ENCODE data around the gene NAV2. TPM values are rescaled to one million over a fixed set of nuclear protein-coding genes. Genes with fewer than 3 reads are reported as not detected.

Gene NAV2
- polyA plus RNA-seq, 1 donor (not counting 4 experiments of a cell fraction or from before 2014, with no cell fraction given), result 4.0 TPM

DNA sequence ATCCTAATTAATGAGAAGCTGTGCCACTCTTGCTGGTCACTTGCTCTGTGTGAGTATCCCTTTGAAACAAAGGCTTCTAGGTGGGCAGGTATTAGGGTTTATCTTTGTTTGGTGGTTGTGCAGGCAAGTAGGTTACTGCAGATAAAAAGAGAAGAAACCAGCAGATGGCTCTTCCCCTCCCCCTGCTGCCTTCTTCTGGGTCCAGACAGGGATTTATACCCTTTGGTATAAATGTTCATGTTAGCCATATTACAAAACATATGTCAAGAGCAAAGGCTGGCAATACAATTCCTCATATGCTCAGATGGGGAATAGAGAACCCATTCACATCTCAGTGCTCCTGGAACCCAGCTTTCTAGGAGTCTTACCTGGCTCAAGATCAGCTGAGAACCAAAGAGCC lies 109.9 kb downstream of the NAV2 start:
- DNase-seq (ENCODE audit: low read depth, low spot score) (no peak), FAIRE-seq (no peak)
- dilution Hi-C loops (cut with MboI; ENCODE audit: extremely low pct_ligation_motif_present, low sequenced_read_pairs), result no loop called here
- Histone ChIP-seq H3K4me2 (ENCODE audit: control insufficient read depth, extremely low read depth, insufficient read depth, low read depth, low read length) (no peak overlapping the region), H3K9me3 (ENCODE audit: control insufficient read depth, low read depth, low read length) (no peaks in the 10 kb centered on the region), H3K27me3 (ENCODE audit: control insufficient read depth, extremely low read depth, insufficient read depth, low read length) (peaks cover 4% of the 10 kb centered on the region), H3K79me2 (ENCODE audit: control insufficient read depth, insufficient read depth, low read length) (no peaks in the 10 kb centered on the region), H3K4me3 (ENCODE audit: control insufficient read depth in 2 of 3, extremely low read depth in 1 of 3, insufficient read depth in 2 of 3, low read depth in 1 of 3, low read length in 3 of 3) (no peak overlapping the region), H3K9ac (ENCODE audit: control insufficient read depth, extremely low read depth, insufficient read depth, low read length) (no peak overlapping the region), H3K9me1 (ENCODE audit: control insufficient read depth, extremely low read depth, insufficient read depth, low read length) (no peaks in the 10 kb centered on the region), H3K36me3 (ENCODE audit: control insufficient read depth in 2 of 2, extremely low read depth in 1 of 2, insufficient read depth in 2 of 2, low read length in 2 of 2) (no peaks in the 10 kb centered on the region), H2AFZ (ENCODE audit: control insufficient read depth, low read length) (no peak overlapping the region), H4K20me1 (ENCODE audit: control insufficient read depth, extremely low read depth, insufficient read depth, low read length) (no peaks in the 10 kb centered on the region), H3K4me1 (ENCODE audit: control insufficient read depth, extremely low read depth, insufficient read depth, low read length) (no peaks in the 10 kb centered on the region), H3K27ac (ENCODE audit: control insufficient read depth, insufficient read depth, low read length) (no peak overlapping the region)
- TF ChIP-seq EZH2 (IDR thresholded peaks at IDR 0.05; ENCODE audit: low read length), result no peak
- TF ChIP-seq, protein P1, sequence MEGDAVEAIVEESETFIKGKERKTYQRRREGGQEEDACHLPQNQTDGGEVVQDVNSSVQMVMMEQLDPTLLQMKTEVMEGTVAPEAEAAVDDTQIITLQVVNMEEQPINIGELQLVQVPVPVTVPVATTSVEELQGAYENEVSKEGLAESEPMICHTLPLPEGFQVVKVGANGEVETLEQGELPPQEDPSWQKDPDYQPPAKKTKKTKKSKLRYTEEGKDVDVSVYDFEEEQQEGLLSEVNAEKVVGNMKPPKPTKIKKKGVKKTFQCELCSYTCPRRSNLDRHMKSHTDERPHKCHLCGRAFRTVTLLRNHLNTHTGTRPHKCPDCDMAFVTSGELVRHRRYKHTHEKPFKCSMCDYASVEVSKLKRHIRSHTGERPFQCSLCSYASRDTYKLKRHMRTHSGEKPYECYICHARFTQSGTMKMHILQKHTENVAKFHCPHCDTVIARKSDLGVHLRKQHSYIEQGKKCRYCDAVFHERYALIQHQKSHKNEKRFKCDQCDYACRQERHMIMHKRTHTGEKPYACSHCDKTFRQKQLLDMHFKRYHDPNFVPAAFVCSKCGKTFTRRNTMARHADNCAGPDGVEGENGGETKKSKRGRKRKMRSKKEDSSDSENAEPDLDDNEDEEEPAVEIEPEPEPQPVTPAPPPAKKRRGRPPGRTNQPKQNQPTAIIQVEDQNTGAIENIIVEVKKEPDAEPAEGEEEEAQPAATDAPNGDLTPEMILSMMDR (optimal IDR thresholded peaks at IDR 0.05 in 1 of 3, IDR thresholded peaks at IDR 0.05 in 1 of 3, conservative IDR thresholded peaks at IDR 0.05 in 1 of 3; ENCODE audit: extremely low read depth in 1 of 3, insufficient read depth in 2 of 3, low read length in 3 of 3), result no peak

DNA sequence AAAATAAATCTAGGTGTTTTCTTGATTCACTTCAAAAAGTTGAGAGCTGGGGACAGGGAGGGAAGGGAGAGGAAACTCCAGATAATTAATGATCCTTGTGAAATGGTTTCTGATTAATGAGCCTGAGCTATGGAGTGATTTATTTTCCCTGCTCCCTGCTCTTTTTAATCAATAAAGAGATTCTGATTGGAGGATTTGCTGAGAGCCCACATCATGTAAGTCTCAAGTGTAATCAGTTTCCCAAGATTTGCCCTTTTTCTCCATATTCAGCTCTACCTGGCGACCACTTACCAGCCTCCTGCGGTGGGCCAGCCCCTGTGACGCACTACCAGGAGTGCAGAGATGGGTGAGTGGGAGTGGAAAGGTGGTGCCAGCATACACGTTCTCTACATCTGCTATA lies 114.0 kb downstream of the NAV2 start:
- H3K79me2 ChIP-seq (ENCODE audit: control insufficient read depth, insufficient read depth, low read length), result no peaks in the 10 kb centered on the region
- DNase-seq (ENCODE audit: low read depth, low spot score), result no peak

More for the DNA sequence above, 114.0 kb downstream of the NAV2 start:
- no peaks in the 10 kb centered on the region for H4K20me1 ChIP-seq (ENCODE audit: control insufficient read depth, extremely low read depth, insufficient read depth, low read length)
- dilution Hi-C loops (cut with MboI; ENCODE audit: extremely low pct_ligation_motif_present, low sequenced_read_pairs), result no loop called here
- no peak overlapping the region for H3K27ac ChIP-seq (ENCODE audit: control insufficient read depth, insufficient read depth, low read length)
- no peak overlapping the region for H3K4me3 ChIP-seq (ENCODE audit: control insufficient read depth in 2 of 3, extremely low read depth in 1 of 3, insufficient read depth in 2 of 3, low read depth in 1 of 3, low read length in 3 of 3)
- H3K4me1 ChIP-seq (ENCODE audit: control insufficient read depth, extremely low read depth, insufficient read depth, low read length), result no peaks in the 10 kb centered on the region
- no peaks in the 10 kb centered on the region for H3K36me3 ChIP-seq (ENCODE audit: control insufficient read depth in 2 of 2, extremely low read depth in 1 of 2, insufficient read depth in 2 of 2, low read length in 2 of 2)
- H3K9ac ChIP-seq (ENCODE audit: control insufficient read depth, extremely low read depth, insufficient read depth, low read length), result no peak overlapping the region
- no peak for FAIRE-seq
- peaks cover 4% of the 10 kb centered on the region for H3K27me3 ChIP-seq (ENCODE audit: control insufficient read depth, extremely low read depth, insufficient read depth, low read length)
- TF ChIP-seq, protein P1 (optimal IDR thresholded peaks at IDR 0.05 in 1 of 3, IDR thresholded peaks at IDR 0.05 in 1 of 3, conservative IDR thresholded peaks at IDR 0.05 in 1 of 3; ENCODE audit: extremely low read depth in 1 of 3, insufficient read depth in 2 of 3, low read length in 3 of 3), result no peak
- no peak for TF ChIP-seq EZH2 (IDR thresholded peaks at IDR 0.05; ENCODE audit: low read length)
- no peak overlapping the region for H3K4me2 ChIP-seq (ENCODE audit: control insufficient read depth, extremely low read depth, insufficient read depth, low read depth, low read length)
- no peak overlapping the region for H2AFZ ChIP-seq (ENCODE audit: control insufficient read depth, low read length)
- H3K9me3 ChIP-seq (ENCODE audit: control insufficient read depth, low read depth, low read length), result no peaks in the 10 kb centered on the region
- no peaks in the 10 kb centered on the region for H3K9me1 ChIP-seq (ENCODE audit: control insufficient read depth, extremely low read depth, insufficient read depth, low read length)
